ENCODE data around the gene NOL6. TPM values are rescaled to one million over a fixed set of nuclear protein-coding genes. Genes with fewer than 3 reads are reported as not detected.

Gene NOL6
- total RNA-seq, 2 experiments from 2014 or later, result 36.2 to 37.7 TPM

DNA sequence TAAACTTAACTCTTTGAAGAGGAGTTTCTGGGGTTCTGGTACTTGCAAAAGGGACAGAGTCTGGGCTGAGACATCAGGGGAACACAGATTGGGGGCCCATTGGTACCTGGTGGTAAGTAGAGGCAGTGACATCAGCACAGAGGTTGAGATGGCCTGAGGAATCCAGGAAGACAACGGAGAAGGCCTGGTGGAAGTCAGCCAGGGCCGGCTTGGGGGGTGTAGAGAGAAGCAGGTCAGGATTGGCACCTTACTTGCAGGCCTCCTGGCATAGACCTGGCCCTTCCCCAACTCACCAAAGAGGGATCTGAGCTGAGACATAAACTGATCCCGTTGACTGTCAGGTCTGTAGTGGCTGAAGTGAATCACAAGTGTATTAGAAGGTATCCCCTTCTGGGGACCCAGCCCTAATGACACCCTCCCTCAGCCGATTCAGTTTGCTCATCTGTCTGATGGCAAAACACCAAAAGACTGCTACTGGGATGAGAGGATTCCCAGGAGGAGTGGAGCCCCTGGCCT is 5.5 kb downstream of the NOL6 start:
- Mint-ChIP-seq H3K4me1 (peaks cover 18% of the 10 kb centered on the region), H3K4me3 (no peak overlapping the region), H3K9me3 (no peaks in the 10 kb centered on the region), H3K36me3 (ENCODE audit: low read depth) (peaks cover 50% of the 10 kb centered on the region), H3K27ac (no peak overlapping the region), H3K27me3 (no peaks in the 10 kb centered on the region)
- no peak for DNase-seq
- ChIA-PET CTCF (interaction anchor here (0.9 to 8.2 kb wide), 6 partner anchors 10 to 190 kb away, joined by 3 to 103 read pairs (median 16); no protein-coding TSS in a partner anchor), POLR2A (no interaction called here)

DNA sequence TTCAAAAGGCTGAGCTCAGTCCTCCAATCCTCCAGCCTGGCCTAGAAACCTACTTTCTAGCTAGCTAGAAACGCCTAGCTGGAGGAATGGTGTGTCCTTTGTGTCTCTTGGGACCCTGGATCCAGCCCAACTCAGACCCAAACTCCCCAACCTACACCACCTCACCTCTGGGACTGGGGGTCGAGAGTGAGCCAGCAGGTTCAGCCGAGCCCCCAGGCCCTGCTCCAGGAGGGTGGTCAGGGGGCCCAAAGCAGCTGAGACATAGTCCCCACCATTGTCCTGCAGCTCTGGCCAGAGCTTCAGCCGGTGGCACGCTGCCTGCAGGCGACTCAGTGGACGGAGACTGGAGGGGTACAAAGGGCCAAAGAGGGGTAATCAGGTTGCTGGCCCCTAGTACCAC is 6.2 kb downstream of the NOL6 start:
- Mint-ChIP-seq H3K27ac (no peak overlapping the region), H3K4me1 (peaks cover 13% of the 10 kb centered on the region), H3K4me3 (no peak overlapping the region), H3K27me3 (no peaks in the 10 kb centered on the region), H3K36me3 (ENCODE audit: low read depth) (peaks cover 55% of the 10 kb centered on the region), H3K9me3 (no peaks in the 10 kb centered on the region)
- ChIA-PET POLR2A (no interaction called here), CTCF (interaction anchor here (0.7 to 8.2 kb wide), 20 partner anchors 9 to 190 kb away, joined by 3 to 103 read pairs (median 6); partner anchors contain the start of genes AQP3, AQP7 and NFX1)
- no peak for DNase-seq

DNA sequence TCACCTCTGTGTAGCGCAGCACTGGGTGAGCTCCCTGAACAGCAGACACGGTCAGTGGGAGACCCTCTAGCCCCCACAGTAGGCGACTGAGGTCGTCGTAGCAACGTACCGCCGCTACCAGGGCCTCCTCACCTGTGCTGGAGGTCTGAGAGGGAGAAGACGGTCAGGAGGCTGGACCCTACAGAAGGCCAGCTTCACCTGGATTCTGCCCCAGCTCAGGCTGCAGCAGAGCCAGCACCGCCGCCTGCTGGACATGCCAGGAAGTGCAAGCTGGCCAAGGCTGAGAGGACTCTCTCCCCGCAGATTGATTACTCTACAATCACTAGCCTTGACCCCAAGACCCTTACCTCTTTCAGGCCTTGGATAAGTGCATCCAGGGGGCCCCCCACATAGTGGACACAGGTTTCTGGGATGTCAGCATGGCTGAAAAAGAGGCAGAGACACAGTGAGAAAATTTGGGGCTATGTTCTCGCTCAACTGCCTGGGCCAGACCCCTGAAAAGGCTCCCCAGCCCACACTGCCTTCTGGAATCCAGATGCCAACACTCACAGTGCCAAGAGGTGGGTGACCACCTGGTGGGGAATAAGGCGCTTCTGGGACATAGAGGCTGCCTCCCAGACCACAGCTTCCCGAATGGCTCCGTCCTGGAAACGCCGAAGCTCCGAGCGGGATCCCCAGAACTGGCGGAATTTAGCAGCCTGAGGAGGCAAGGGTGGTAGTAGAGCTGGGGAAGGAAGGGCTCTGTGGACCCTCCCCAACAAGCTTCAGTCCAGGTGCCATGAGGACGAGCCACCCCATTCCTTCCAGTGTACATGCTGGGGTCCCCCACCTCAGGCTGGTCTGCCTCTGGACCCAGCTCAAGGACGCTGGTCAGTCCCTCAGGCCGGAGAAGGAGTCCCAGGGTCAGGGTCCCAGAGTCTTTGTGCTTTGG is 6.9 kb downstream of the NOL6 start:
- peak overlapping the region; percentile 69 for H3K27ac Mint-ChIP-seq
- no peak overlapping the region for H3K4me3 Mint-ChIP-seq
- ChIA-PET CTCF (interaction anchor here (0.7 to 8.2 kb wide), 31 partner anchors 9 to 266 kb away, joined by 3 to 103 read pairs (median 5); partner anchors contain the start of genes ANKRD18B, AQP3, AQP7 and NFX1), POLR2A (interaction anchor here (0.5 to 1.2 kb wide), 2 partner anchors 34 to 177 kb away, joined by 3 to 5 read pairs; partner anchors contain the start of gene NFX1)
- no peaks in the 10 kb centered on the region for H3K27me3 Mint-ChIP-seq
- H3K36me3 Mint-ChIP-seq (ENCODE audit: low read depth), result peaks cover 61% of the 10 kb centered on the region
- H3K4me1 Mint-ChIP-seq, result peaks cover 6% of the 10 kb centered on the region
- H3K9me3 Mint-ChIP-seq, result no peaks in the 10 kb centered on the region
- peak; percentile 74 for DNase-seq

DNA sequence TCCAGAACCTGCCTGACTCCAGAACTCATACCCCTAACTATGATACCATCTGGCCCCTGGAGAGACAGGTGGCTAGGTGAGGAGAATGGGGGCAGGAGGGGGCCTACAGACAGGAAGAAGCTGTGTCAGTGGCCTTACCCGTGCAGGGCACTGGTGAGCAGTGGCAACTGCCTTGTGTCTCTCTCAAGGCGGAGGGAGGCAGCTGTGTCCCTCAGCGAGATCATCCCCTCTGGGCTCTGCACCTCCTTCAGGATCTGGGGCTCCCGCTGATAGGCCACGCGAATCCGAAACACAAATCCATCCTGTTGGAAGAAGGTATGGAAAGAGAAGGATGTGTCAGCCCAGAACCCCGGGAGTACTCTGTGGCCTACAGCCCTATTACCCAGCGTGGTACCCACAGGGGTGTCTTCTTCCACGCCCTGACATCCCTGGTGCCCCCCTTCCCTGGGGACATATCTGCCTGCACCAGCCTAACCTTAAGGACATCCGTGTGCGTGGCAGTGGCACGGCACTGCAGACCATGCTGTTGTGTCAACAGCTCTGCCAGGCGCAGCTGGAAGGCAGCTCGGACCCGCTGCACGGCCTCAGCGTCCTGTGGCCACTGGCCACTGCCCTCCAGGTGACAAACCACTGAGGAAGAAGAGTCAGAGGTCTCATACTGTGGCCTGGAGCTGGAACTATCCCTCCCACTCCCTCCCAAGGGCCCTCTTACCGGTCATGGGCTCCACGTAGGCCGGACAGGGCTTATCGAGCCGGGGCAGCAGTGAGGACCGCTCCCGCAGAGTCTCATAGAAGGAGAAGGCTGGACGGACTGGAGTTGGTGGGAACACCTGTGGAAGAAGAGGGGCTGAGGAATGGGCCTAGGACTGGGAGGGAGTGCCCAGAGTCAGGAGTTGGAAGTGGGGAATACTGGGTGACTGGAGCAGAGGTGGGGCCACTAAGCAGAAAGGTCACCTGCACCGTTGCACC is 7.8 kb downstream of the NOL6 start:
- H3K36me3 Mint-ChIP-seq (ENCODE audit: low read depth), result peaks cover 60% of the 10 kb centered on the region

DNA sequence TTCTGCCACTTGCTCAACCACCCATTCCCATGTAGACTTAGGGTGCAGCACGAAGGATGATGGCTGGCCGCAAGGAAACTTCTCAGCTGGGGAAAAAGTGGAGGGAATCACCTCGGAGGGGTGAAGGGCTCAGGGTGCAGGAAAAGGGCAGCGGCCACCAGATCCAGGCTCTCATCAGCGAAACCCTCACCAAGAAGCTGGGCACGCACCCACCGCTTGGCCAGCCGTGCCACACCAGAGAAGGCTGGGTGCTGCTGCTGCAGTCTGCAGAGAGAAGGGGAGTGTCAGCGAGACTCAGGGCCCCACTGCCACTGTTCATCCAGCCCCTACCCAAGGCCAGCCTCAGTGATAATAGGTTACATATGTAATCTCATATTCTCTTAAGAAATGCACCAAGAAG is 8.6 kb downstream of the NOL6 start:
- Mint-ChIP-seq H3K36me3 (ENCODE audit: low read depth) (peaks cover 59% of the 10 kb centered on the region), H3K27ac (peak overlapping the region; percentile 13), H3K9me3 (no peaks in the 10 kb centered on the region), H3K4me1 (peaks cover 1% of the 10 kb centered on the region), H3K4me3 (no peak overlapping the region), H3K27me3 (no peaks in the 10 kb centered on the region)
- ChIA-PET CTCF (interaction anchor here (0.5 to 8.2 kb wide), 9 partner anchors 8 to 1124 kb away, joined by 3 to 103 read pairs (median 10); partner anchors contain the start of genes AQP3 and NOL6), POLR2A (no interaction called here)
- no peak for DNase-seq

More for the DNA sequence above, 7.8 kb downstream of the NOL6 start:
- DNase-seq, result no peak
- no peaks in the 10 kb centered on the region for H3K27me3 Mint-ChIP-seq
- H3K27ac Mint-ChIP-seq, result peak overlapping the region; percentile 69
- H3K4me1 Mint-ChIP-seq, result peaks cover 1% of the 10 kb centered on the region
- POLR2A ChIA-PET, result interaction anchor here (0.5 to 1.2 kb wide), 2 partner anchors 33 to 176 kb away, joined by 3 to 5 read pairs; partner anchors contain the start of gene NFX1
- no peak overlapping the region for H3K4me3 Mint-ChIP-seq
- no peaks in the 10 kb centered on the region for H3K9me3 Mint-ChIP-seq
- CTCF ChIA-PET, result interaction anchor here (0.5 to 8.2 kb wide), 29 partner anchors 7 to 1123 kb away, joined by 3 to 103 read pairs (median 5); partner anchors contain the start of genes ANKRD18B, AQP3, AQP7 and NFX1

DNA sequence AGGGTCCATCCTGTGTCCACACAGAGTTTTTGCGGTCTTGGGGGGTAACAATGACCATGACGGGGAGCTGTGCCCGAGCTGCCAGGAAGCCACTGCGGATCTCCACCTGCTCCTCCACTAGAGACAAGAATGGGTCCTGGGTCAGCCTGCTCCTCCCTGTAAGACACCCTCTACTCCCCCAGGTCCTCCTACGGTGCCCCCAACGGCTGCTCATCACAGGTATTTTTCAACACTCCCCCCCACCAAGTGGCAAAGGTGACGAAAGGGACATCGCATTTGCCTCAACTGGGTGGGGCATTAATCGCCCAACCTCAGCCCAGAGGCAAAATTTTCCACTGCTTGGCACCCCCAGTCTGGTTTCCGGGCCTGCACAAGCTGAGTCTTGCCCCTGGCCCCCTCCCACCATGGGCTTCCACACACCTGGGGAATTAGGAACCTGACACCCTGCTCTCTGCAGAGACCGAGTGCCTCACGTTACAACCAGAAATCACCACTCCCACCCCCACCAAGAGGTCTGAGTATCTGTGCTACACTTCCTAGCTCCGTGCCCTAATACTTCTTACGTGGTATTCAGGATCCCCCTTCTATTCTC is 9.6 kb downstream of the NOL6 start:
- no peak overlapping the region for H3K4me3 Mint-ChIP-seq
- peaks cover 6% of the 10 kb centered on the region for H3K4me1 Mint-ChIP-seq
- H3K27ac Mint-ChIP-seq, result no peak overlapping the region
- ChIA-PET CTCF (interaction anchor here (1.5 to 8.2 kb wide), 6 partner anchors 9 to 90 kb away, joined by 3 to 103 read pairs (median 17); partner anchors contain the start of genes AQP3 and NOL6), POLR2A (no interaction called here)
- H3K27me3 Mint-ChIP-seq, result no peaks in the 10 kb centered on the region
- no peak for DNase-seq
- no peaks in the 10 kb centered on the region for H3K9me3 Mint-ChIP-seq
- H3K36me3 Mint-ChIP-seq (ENCODE audit: low read depth), result peaks cover 54% of the 10 kb centered on the region

DNA sequence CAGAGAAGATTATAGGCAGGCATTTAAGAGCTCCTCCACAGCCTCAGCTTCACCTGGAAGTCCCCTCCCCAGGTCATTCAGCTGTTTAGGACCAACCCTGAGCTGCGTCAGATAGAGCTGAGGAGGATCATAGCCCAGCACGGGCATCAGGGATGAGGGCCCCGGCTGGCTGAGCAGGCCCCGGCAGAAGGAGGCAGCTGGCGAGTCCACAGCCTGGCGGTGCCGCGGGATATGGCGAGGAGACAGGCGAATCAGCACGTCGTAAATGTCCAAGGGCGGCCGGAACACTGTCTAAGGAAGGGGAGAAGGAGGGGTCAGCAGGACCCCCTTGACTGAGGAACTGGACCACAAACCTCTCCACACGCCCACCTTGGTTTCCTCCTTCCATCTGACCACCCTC is 10.6 kb downstream of the NOL6 start:
- CTCF ChIA-PET, result interaction anchor here (0.7 to 8.2 kb wide), 6 partner anchors 10 to 243 kb away, joined by 3 to 103 read pairs (median 7); partner anchors contain the start of gene NOL6
- POLR2A ChIA-PET, result no interaction called here
- H3K36me3 Mint-ChIP-seq (ENCODE audit: low read depth), result peaks cover 49% of the 10 kb centered on the region
- no peaks in the 10 kb centered on the region for H3K27me3 Mint-ChIP-seq
- H3K27ac Mint-ChIP-seq, result no peak overlapping the region
- peaks cover 16% of the 10 kb centered on the region for H3K4me1 Mint-ChIP-seq
- no peak for DNase-seq
- no peaks in the 10 kb centered on the region for H3K9me3 Mint-ChIP-seq
- H3K4me3 Mint-ChIP-seq, result no peak overlapping the region

DNA sequence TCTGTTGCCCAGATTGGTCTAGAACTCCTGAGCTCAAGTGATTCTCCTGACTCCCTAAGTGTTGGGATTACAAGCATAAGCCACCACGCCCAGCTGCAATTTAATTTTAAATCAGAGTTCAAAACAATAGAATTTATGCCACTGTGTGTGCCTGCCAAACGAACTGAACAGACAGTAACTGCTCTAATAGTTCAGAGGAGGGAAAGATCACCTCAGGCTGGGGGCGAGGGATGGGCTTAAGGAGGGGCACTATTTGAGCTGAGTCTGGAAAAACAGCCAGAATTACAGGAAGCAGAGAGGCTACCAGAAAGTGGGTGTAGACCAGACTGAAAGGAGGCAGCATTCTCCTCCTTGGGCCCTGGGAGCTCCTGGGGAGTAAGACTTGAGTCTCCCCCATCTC is 12.2 kb downstream of the NOL6 start:
- ChIA-PET CTCF (interaction anchor here (1.1 to 4.9 kb wide), 6 partner anchors 8 to 46 kb away, joined by 3 to 24 read pairs (median 5); partner anchors contain the start of gene NOL6), POLR2A (no interaction called here)
- H3K27me3 Mint-ChIP-seq, result no peaks in the 10 kb centered on the region
- H3K4me1 Mint-ChIP-seq, result peaks cover 29% of the 10 kb centered on the region
- H3K4me3 Mint-ChIP-seq, result no peak overlapping the region
- H3K36me3 Mint-ChIP-seq (ENCODE audit: low read depth), result peaks cover 40% of the 10 kb centered on the region
- H3K27ac Mint-ChIP-seq, result no peak overlapping the region
- no peak for DNase-seq
- H3K9me3 Mint-ChIP-seq, result no peaks in the 10 kb centered on the region

DNA sequence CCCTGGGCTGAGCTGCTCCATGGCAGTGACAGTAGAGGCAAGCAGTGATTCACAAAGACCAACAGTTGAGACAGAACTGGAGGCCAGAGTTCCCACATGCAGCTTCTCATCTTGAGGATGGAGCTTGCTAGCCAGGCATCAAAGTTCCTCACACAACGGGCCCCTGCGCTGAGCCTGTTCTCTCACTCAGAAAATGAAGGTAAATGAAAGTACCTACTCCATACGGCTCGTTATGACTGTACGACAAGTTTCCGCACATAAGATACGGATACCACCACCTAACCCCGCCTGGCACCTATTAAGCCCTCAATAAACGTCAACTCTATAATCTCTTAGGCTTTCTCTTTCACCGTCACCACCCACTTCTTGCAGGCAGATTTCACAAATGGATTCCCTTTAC is 12.9 kb downstream of the NOL6 start:
- no peak for DNase-seq
- Mint-ChIP-seq H3K27me3 (no peaks in the 10 kb centered on the region), H3K27ac (peak overlapping the region; percentile 37), H3K36me3 (ENCODE audit: low read depth) (peaks cover 36% of the 10 kb centered on the region), H3K4me3 (no peak overlapping the region), H3K4me1 (peaks cover 35% of the 10 kb centered on the region), H3K9me3 (no peaks in the 10 kb centered on the region)
- ChIA-PET CTCF (interaction anchor here (1.1 to 2.2 kb wide), 6 partner anchors 9 to 46 kb away, joined by 3 to 7 read pairs (median 5); partner anchors contain the start of gene NOL6), POLR2A (no interaction called here)

DNA sequence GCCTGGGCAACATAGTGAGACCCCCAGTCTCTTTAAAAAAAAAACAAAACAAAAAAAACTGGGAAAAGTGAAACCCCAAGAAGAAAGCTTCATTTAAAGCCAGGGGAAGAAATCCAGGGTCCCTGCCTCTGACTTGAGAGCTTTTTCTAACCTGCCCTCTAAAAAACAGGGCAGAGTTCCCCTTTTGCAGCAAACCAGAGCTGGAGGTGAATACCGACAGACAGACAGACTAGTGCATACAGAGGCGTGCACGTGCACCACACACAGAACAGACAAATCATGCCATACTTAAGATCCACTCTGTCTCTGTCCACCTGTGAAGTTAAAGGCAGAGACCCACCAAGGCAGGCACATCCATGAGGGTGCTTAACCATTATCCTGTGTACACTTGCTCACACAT is 14.6 kb downstream of the NOL6 start:
- peaks cover 47% of the 10 kb centered on the region for H3K4me1 Mint-ChIP-seq
- no peak overlapping the region for H3K4me3 Mint-ChIP-seq
- H3K9me3 Mint-ChIP-seq, result no peaks in the 10 kb centered on the region
- H3K36me3 Mint-ChIP-seq (ENCODE audit: low read depth), result peaks cover 20% of the 10 kb centered on the region
- H3K27me3 Mint-ChIP-seq, result no peaks in the 10 kb centered on the region
- POLR2A ChIA-PET, result no interaction called here
- no peak for DNase-seq
- CTCF ChIA-PET, result interaction anchor here (0.6 to 2.8 kb wide), 5 partner anchors 8 to 44 kb away, joined by 3 to 21 read pairs (median 3); partner anchors contain the start of gene AQP3
- peak overlapping the region; percentile 82 for H3K27ac Mint-ChIP-seq

- H3K4me3 Mint-ChIP-seq, result peak overlapping the region; percentile 20
- no peaks in the 10 kb centered on the region for H3K9me3 Mint-ChIP-seq
- ChIA-PET POLR2A (no interaction called here), CTCF (interaction anchor here (1.3 to 12.3 kb wide), 6 partner anchors 9 to 43 kb away, joined by 3 to 132 read pairs (median 10); partner anchors contain the start of gene AQP3)
- no peaks in the 10 kb centered on the region for H3K27me3 Mint-ChIP-seq
- peak overlapping the region; percentile 82 for H3K27ac Mint-ChIP-seq
- H3K36me3 Mint-ChIP-seq (ENCODE audit: low read depth), result peaks cover 20% of the 10 kb centered on the region
- peak; percentile 38 for DNase-seq
- H3K4me1 Mint-ChIP-seq, result peaks cover 54% of the 10 kb centered on the region
Observed at GRCh38 chr9:33458444-33458843, 15.3 kb downstream of the NOL6 start.

Measured in activated CD4-positive, alpha-beta T cell treated with anti-CD3 and anti-CD28 coated beads, Interleukin-2, amount 10 ng/mL, durations not matched to agents 7 days and 5 days (primary cell).